ENCODE data around the gene NR1H3. TPM values are rescaled to one million over a fixed set of nuclear protein-coding genes. Genes with fewer than 3 reads are reported as not detected.

NR1H3 gene
- total and polyA plus RNA-seq, 2 of the 4 experiments (the other 2 are of a cell fraction) = 9.1 to 13.6 TPM

DNA sequence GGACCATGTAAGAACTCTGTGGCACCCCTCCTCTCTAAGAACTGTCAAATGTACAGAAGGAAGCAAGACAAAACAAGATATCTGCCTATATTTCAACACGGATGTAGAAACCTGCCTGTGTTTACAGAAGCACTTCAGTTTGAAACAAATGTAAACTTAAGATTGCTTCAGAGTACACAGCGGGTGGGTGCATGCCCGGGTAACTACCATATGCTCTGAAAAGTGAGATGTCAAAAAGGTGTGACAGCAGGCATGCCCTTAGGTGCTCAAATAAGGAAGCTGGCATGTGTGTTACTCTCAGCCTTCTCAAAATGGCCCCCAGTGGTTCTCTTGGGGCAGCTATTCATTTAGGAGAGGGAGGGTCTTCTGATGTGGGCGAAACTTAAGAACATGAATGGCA, 14.3 kb upstream of the NR1H3 start:
- Histone ChIP-seq H2BK20ac (ENCODE audit: low read depth, low read length) (no peak overlapping the region), H2BK120ac (ENCODE audit: low read depth, low read length) (no peak overlapping the region), H3K4ac (ENCODE audit: low read depth, low read length) (no peak overlapping the region), H2BK5ac (ENCODE audit: low read depth, low read length, poor library complexity, severe bottlenecking) (no peak overlapping the region), H4K8ac (ENCODE audit: low read depth in 2 of 2, low read length in 2 of 2) (no peak overlapping the region), H3K4me1 (ENCODE audit: control insufficient read depth, insufficient read depth, low read length) (peaks cover 11% of the 10 kb centered on the region), H3K56ac (ENCODE audit: extremely low read depth, insufficient read depth, low read length) (no peak overlapping the region), H3K4me2 (ENCODE audit: low read depth, low read length) (no peak overlapping the region), H3K27ac (ENCODE audit: insufficient read depth, low read length) (no peak overlapping the region), H3K9ac (ENCODE audit: low read depth, low read length) (no peak overlapping the region), H2AK5ac (ENCODE audit: low read depth, low read length) (no peak overlapping the region), H3K9me1 (ENCODE audit: insufficient read depth, low read length) (peaks cover 18% of the 10 kb centered on the region), H3K23ac (ENCODE audit: low read depth, low read length) (no peak overlapping the region), H4K91ac (ENCODE audit: insufficient read depth, low read depth, low read length) (no peak overlapping the region), H4K5ac (ENCODE audit: low read depth, low read length) (no peak overlapping the region), H2AK9ac (replicated peaks; ENCODE audit: low read depth, low read length, poor library complexity) (no peak overlapping the region), H3K9me3 (ENCODE audit: control insufficient read depth, insufficient read depth, low read length) (no peaks in the 10 kb centered on the region), H3K14ac (replicated peaks; ENCODE audit: low read depth, low read length) (no peak overlapping the region), H3K36me3 (ENCODE audit: control insufficient read depth, insufficient read depth, low read length) (peaks cover 54% of the 10 kb centered on the region), H3K79me1 (ENCODE audit: low read depth in 1 of 2, low read length in 2 of 2) (peaks cover 21 to 35% of the 10 kb centered on the region in 2 experiments), H2AFZ (replicated peaks; ENCODE audit: low read length, poor library complexity) (no peak overlapping the region), H4K20me1 (ENCODE audit: insufficient read depth, low read length) (no peaks in the 10 kb centered on the region), H2BK15ac (ENCODE audit: low read depth, low read length) (no peak overlapping the region), H3K27me3 (ENCODE audit: control insufficient read depth, insufficient read depth, low read length) (no peaks in the 10 kb centered on the region), H3K4me3 (ENCODE audit: insufficient read depth, low read depth, low read length) (no peak overlapping the region), H3K18ac (ENCODE audit: low read depth, low read length) (no peak overlapping the region)
- ATAC-seq (ENCODE audit: low read depth) = no peak; the same call in 1 of the 2 replicates
- in situ Hi-C loops (cut with MboI; ENCODE audit: low sequenced_read_pairs) (no loop called here), intact Hi-C loops (cut with micrococcal nuclease) (no loop called here), dilution Hi-C loops (cut with HindIII; ENCODE audit: low sequenced_read_pairs, unreplicated experiment) (no loop called here)
- ChIA-PET POLR2A (ENCODE audit: unreplicated experiment) (no interaction called here), CTCF (no interaction called here)
- BruUV-seq (replicated peaks) = no TSS peak
- 71% methylated on average over 1 of the region's 4 CpGs; no CpG with 5 or more reads in 1 of the 2 experiments for WGBS, 2 experiments (ENCODE audit: extremely low coverage in 2 of 2, insufficient read length in 1 of 2)
- no peak for DNase-seq
- TF ChIP-seq CHD1 (IDR thresholded peaks at IDR 0.05; ENCODE audit: low read depth, low read length) (no peak), RCOR1 (IDR thresholded peaks at IDR 0.05; ENCODE audit: insufficient replicate concordance, low read length) (no peak), RFX5 (IDR thresholded peaks at IDR 0.05; ENCODE audit: low read depth, low read length) (no peak)
- TF ChIP-seq, protein P1, sequence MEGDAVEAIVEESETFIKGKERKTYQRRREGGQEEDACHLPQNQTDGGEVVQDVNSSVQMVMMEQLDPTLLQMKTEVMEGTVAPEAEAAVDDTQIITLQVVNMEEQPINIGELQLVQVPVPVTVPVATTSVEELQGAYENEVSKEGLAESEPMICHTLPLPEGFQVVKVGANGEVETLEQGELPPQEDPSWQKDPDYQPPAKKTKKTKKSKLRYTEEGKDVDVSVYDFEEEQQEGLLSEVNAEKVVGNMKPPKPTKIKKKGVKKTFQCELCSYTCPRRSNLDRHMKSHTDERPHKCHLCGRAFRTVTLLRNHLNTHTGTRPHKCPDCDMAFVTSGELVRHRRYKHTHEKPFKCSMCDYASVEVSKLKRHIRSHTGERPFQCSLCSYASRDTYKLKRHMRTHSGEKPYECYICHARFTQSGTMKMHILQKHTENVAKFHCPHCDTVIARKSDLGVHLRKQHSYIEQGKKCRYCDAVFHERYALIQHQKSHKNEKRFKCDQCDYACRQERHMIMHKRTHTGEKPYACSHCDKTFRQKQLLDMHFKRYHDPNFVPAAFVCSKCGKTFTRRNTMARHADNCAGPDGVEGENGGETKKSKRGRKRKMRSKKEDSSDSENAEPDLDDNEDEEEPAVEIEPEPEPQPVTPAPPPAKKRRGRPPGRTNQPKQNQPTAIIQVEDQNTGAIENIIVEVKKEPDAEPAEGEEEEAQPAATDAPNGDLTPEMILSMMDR (conservative IDR thresholded peaks at IDR 0.05; ENCODE audit: low read depth, low read length) = no peak
